ENCODE data around the gene ATP6V0B.

DNA sequence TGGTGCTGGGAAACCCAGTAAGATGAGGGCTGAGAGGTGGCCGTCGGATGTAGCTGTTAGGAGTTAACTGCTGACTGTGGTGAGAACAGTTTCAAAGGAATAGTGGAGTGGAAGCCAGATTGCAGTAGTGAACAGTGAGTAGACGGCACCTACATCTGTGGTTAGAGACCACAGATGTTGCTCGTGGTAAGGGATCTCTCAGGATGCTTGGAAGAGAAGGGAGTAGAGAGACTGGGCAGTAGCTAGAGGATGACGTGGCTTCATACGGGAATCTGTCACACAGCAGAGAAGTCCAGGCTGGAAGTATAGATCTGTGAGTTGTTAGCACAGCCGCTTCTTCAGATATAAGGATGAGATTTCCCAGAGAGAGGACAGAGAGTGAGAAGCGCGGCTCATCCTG is 48.9 kb upstream of the ATP6V0B start:
- TF ChIP-seq, protein P1, sequence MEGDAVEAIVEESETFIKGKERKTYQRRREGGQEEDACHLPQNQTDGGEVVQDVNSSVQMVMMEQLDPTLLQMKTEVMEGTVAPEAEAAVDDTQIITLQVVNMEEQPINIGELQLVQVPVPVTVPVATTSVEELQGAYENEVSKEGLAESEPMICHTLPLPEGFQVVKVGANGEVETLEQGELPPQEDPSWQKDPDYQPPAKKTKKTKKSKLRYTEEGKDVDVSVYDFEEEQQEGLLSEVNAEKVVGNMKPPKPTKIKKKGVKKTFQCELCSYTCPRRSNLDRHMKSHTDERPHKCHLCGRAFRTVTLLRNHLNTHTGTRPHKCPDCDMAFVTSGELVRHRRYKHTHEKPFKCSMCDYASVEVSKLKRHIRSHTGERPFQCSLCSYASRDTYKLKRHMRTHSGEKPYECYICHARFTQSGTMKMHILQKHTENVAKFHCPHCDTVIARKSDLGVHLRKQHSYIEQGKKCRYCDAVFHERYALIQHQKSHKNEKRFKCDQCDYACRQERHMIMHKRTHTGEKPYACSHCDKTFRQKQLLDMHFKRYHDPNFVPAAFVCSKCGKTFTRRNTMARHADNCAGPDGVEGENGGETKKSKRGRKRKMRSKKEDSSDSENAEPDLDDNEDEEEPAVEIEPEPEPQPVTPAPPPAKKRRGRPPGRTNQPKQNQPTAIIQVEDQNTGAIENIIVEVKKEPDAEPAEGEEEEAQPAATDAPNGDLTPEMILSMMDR (IDR thresholded peaks at IDR 0.05; ENCODE audit: low read depth, low read length), result no peak
- TF ChIP-seq EZH2phosphoT487 (IDR thresholded peaks at IDR 0.05; ENCODE audit: low read depth), result no peak
